Vagina (tissue), 2 donors: ENCODE measurements around the gene CENPF.

Experiments
- POLR2A ChIP-seq, 2 donors: fragments of 450-650 bp; IDR thresholded peaks; one replicate each; pipeline ENCODE4 v1.6.1; 2017; ENCODE audit warnings: antibody characterized with exemption in 2 of 2, mild to moderate bottlenecking in 2 of 2, moderate library complexity in 2 of 2
- POLR2AphosphoS5 ChIP-seq, 2 donors: sonication (generic); formaldehyde crosslinking; IDR thresholded peaks; one replicate each; pipeline ENCODE4 v1.9.0; 2017; ENCODE audit warnings: antibody characterized with exemption in 2 of 2, mild to moderate bottlenecking in 2 of 2, low read depth in 1 of 2; ENCODE audit not compliant: insufficient read depth in 1 of 2
- TF ChIP-seq, protein P1 (sequence below), 3 experiments: fragments of 450-650 bp in 2 of 3; fragments of 200-600 bp in 1 of 3; sonication (generic) in 1 of 3; IDR thresholded peaks; one replicate each; pipeline ENCODE4 v1.5.1; 2017 to 2019; ENCODE audit warnings: antibody characterized with exemption in 3 of 3, mild to moderate bottlenecking in 2 of 3, moderate library complexity in 2 of 3

DNA sequence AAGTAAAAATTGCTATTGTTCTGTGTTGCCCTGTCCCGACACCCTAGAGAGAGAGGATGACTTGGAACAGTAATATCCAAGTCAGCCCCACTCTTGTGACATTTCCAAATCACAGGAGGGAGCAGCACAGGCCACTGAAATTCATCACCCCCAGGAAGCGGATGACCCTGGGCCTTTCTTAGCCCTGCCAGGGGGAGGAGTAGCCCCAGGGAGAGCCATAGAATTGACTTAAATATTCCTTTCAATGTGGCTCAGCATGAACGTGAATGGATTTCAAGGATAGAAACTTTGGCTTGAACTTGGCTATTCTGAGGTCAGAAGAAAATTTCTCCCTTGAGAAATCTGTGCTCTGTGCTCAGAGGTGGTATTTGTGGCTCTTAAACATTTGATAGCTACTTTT is 80.6 kb downstream of the CENPF start:
- TF ChIP-seq, protein P1, sequence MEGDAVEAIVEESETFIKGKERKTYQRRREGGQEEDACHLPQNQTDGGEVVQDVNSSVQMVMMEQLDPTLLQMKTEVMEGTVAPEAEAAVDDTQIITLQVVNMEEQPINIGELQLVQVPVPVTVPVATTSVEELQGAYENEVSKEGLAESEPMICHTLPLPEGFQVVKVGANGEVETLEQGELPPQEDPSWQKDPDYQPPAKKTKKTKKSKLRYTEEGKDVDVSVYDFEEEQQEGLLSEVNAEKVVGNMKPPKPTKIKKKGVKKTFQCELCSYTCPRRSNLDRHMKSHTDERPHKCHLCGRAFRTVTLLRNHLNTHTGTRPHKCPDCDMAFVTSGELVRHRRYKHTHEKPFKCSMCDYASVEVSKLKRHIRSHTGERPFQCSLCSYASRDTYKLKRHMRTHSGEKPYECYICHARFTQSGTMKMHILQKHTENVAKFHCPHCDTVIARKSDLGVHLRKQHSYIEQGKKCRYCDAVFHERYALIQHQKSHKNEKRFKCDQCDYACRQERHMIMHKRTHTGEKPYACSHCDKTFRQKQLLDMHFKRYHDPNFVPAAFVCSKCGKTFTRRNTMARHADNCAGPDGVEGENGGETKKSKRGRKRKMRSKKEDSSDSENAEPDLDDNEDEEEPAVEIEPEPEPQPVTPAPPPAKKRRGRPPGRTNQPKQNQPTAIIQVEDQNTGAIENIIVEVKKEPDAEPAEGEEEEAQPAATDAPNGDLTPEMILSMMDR (IDR thresholded peaks at IDR 0.05): no peak
- TF ChIP-seq POLR2AphosphoS5 (IDR thresholded peaks at IDR 0.05; ENCODE audit: insufficient read depth in 1 of 2, low read depth in 1 of 2) (no peak), POLR2A (IDR thresholded peaks at IDR 0.05) (no peak)
